OCI-LY3 (cell line): Measurements from ENCODE around the gene PLCB1.

Experiments used
- H2AFZ ChIP-seq: fragments of 200-600, 300-600 bp; shearing (Covaris generic); 2 replicates; pipeline ENCODE4 v1.6.0; 2014; ENCODE audit warnings: antibody characterized with exemption, low read depth, low read length
- H3K27ac ChIP-seq: fragments of 200-600, 300-600 bp; sonication (generic); 2 replicates; pipeline ENCODE4 v1.5.1; 2014; ENCODE audit warnings: mild to moderate bottlenecking, low read length, moderate library complexity, mixed read lengths
- H3K27me3 ChIP-seq: fragments of 200-600, 300-600 bp; sonication (generic); 2 replicates; pipeline ENCODE4 v1.6.1; 2014; ENCODE audit warnings: low read depth, low read length, mixed read lengths
- H3K36me3 ChIP-seq: fragments of 200-600, 300-600 bp; sonication (generic); replicated peaks from 2 replicates; pipeline ENCODE3; 2014; ENCODE audit warnings: low read depth, low read length, mixed read lengths
- H3K4me1 ChIP-seq: fragments of 300-600, 200-600 bp; sonication (generic); 2 replicates; pipeline ENCODE4 v1.6.1; 2014; ENCODE audit warnings: low read length, mixed read lengths
- H3K4me2 ChIP-seq: fragments of 200-600, 300-600 bp; sonication (generic); 2 replicates; pipeline ENCODE4 v1.6.1; 2014; ENCODE audit warnings: low read length, mixed read lengths
- H3K4me3 ChIP-seq: fragments of 300-600, 200-600 bp; sonication (generic); 2 replicates; pipeline ENCODE4 v1.5.1; 2014; ENCODE audit warnings: antibody characterized with exemption, mild to moderate bottlenecking, low read length, moderate library complexity
- H3K79me2 ChIP-seq: fragments of 300-600, 200-600 bp; shearing (Covaris generic); 2 replicates; pipeline ENCODE4 v1.6.1; 2014; ENCODE audit warnings: mild to moderate bottlenecking, low read length, mixed read lengths
- H3K9ac ChIP-seq: fragments of 300-600, 200-600 bp; shearing (Covaris generic); 2 replicates; pipeline ENCODE4 v1.6.0; 2014; ENCODE audit warnings: mild to moderate bottlenecking, low read length, moderate library complexity
- H3K9me3 ChIP-seq: fragments of 200-600, 300-600 bp; shearing (Covaris generic); 2 replicates; pipeline ENCODE4 v1.6.1; 2014; ENCODE audit warnings: low read length, mixed read lengths; ENCODE audit not compliant: insufficient read depth
- H4K20me1 ChIP-seq: fragments of 200-600, 300-600 bp; sonication (generic); 2 replicates; pipeline ENCODE4 v1.6.1; 2016; ENCODE audit warnings: low read length, mixed read lengths; ENCODE audit not compliant: insufficient read depth
- EZH2phosphoT487 ChIP-seq: fragments of 200-600 bp; shearing (Covaris generic); IDR thresholded peaks from 2 replicates; pipeline ENCODE4 v1.6.1; 2018; ENCODE audit warnings: antibody characterized with exemption, mixed run types, low read depth
- TF ChIP-seq, protein P1 (sequence below): fragments of 200-600, 300-600 bp; sonication (generic); IDR thresholded peaks from 2 replicates; pipeline ENCODE4 v1.5.1; 2014; ENCODE audit warnings: antibody characterized with exemption, low read length, low read depth

The PLCB1 gene

DNA sequence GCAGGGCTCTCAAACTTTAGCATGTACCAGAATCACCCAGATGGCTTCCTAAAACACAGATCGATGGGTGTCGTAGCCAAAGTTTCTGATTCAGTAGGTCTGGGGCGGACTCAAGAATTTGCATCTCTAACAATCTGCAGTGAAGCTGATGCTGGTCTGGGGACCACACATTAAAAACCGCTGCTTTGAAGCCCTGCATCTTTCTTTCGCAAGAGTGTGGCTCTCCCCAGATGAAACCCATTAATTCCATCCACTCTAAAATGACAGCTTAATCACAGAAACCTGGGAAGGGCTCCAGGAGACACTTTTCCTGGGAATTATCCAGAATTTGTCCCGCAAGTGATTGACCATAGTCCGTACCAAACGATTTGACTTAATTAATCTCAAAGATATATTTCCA, 617.0 kb downstream of the PLCB1 start:
- peaks cover 18% of the 10 kb centered on the region for H3K27me3 ChIP-seq
- no peaks in the 10 kb centered on the region for H3K9me3 ChIP-seq
- no peak overlapping the region for H3K9ac ChIP-seq
- no peak overlapping the region for H2AFZ ChIP-seq
- H3K4me2 ChIP-seq, result no peak overlapping the region
- H3K4me1 ChIP-seq, result no peaks in the 10 kb centered on the region
- H3K36me3 ChIP-seq, result no peaks in the 10 kb centered on the region
- no peak overlapping the region for H3K27ac ChIP-seq
- no peak overlapping the region for H3K4me3 ChIP-seq
- H4K20me1 ChIP-seq, result no peaks in the 10 kb centered on the region
- TF ChIP-seq, protein P1, sequence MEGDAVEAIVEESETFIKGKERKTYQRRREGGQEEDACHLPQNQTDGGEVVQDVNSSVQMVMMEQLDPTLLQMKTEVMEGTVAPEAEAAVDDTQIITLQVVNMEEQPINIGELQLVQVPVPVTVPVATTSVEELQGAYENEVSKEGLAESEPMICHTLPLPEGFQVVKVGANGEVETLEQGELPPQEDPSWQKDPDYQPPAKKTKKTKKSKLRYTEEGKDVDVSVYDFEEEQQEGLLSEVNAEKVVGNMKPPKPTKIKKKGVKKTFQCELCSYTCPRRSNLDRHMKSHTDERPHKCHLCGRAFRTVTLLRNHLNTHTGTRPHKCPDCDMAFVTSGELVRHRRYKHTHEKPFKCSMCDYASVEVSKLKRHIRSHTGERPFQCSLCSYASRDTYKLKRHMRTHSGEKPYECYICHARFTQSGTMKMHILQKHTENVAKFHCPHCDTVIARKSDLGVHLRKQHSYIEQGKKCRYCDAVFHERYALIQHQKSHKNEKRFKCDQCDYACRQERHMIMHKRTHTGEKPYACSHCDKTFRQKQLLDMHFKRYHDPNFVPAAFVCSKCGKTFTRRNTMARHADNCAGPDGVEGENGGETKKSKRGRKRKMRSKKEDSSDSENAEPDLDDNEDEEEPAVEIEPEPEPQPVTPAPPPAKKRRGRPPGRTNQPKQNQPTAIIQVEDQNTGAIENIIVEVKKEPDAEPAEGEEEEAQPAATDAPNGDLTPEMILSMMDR, result no peak
- no peak for TF ChIP-seq EZH2phosphoT487
- H3K79me2 ChIP-seq, result no peaks in the 10 kb centered on the region

DNA sequence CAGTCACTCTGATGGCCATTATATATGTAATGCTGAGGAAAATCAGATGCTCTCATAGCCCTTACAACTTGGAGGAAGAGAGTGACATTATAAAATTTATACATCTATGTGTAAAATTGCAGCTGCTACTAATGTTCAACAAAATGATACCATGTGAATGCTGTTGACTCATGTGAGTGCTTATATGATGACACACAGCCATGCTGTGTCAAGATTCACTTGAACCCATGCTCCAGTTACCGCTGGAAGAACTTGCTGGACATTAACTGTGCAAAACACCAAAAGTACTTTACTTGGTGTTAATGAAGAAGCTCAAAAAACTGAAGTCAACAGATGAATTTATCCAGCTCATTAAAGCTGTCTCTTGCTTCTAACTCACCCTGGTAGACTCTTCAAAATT, 617.9 kb downstream of the PLCB1 start:
- no peak overlapping the region for H3K9ac ChIP-seq
- H2AFZ ChIP-seq, result no peak overlapping the region
- no peak overlapping the region for H3K4me2 ChIP-seq
- H3K27ac ChIP-seq, result no peak overlapping the region
- TF ChIP-seq EZH2phosphoT487, result no peak
- TF ChIP-seq, protein P1, result no peak
- H3K36me3 ChIP-seq, result no peaks in the 10 kb centered on the region
- peaks cover 26% of the 10 kb centered on the region for H3K27me3 ChIP-seq
- H3K4me1 ChIP-seq, result no peaks in the 10 kb centered on the region
- no peaks in the 10 kb centered on the region for H4K20me1 ChIP-seq
- H3K4me3 ChIP-seq, result no peak overlapping the region
- no peaks in the 10 kb centered on the region for H3K79me2 ChIP-seq
- no peaks in the 10 kb centered on the region for H3K9me3 ChIP-seq

DNA sequence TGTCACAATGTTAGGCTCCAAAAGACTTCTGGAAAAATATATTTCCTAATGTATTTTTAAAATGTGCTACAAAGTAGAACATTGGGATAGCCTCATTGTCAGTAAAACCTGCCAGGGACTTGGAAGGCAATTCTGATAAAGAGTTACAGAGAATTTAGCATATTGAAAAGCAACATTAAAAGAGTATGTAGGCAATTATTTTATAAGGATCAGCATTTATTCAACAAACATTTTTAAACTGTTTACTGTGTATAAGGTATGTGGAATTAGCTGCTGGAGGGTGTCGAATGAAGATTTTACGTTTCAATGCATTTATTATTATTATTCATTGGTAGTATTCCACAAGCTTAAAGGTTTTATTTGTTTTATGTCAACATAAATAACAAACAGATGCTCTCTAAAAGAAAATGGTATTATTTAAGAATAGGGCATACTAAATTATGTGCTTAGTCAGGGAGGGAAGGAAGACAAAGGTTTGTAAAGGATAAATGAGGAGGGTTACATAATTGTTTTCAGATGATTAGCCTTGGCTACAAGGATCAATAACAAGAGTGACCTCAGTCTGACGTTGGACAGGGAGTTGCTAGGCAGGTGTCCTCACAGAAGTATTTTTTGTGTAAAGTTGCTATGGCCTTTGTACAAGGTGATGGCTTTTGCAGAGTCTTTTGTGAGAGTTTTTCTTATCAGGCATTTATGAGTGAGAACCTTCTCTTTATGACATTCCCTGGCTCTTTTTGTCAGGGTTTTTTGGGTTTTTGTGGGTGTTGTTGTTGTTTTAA, 623.5 kb downstream of the PLCB1 start:
- H3K36me3 ChIP-seq, result no peaks in the 10 kb centered on the region
- H4K20me1 ChIP-seq, result no peaks in the 10 kb centered on the region
- H3K27me3 ChIP-seq, result peaks cover 26% of the 10 kb centered on the region
- TF ChIP-seq, protein P1, result no peak
- TF ChIP-seq EZH2phosphoT487, result no peak
- H3K79me2 ChIP-seq, result no peaks in the 10 kb centered on the region
- no peak overlapping the region for H3K4me3 ChIP-seq
- no peak overlapping the region for H3K9ac ChIP-seq
- no peaks in the 10 kb centered on the region for H3K9me3 ChIP-seq
- no peak overlapping the region for H3K4me2 ChIP-seq
- no peak overlapping the region for H3K27ac ChIP-seq
- no peak overlapping the region for H2AFZ ChIP-seq
- no peaks in the 10 kb centered on the region for H3K4me1 ChIP-seq

DNA sequence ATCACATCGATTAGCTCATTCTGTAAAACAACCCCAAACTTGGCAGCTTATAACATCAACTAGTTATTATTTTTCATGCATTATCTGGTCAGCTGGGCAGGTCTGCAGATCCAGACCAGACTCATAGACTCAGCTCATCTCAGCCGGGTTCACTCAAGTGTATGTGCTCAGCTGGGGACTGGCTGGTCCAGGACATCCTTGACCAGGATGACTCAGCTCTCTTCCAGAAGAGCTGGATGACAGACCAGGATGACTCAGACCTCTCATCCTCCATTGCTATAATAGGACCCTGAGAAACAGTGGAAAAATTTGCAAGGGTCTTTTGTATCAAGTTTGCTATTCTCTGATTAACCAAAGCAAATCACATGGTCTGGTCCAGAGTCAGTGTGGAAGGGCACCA, 624.3 kb downstream of the PLCB1 start:
- no peaks in the 10 kb centered on the region for H3K4me1 ChIP-seq
- no peaks in the 10 kb centered on the region for H3K79me2 ChIP-seq
- peaks cover 28% of the 10 kb centered on the region for H3K27me3 ChIP-seq
- TF ChIP-seq EZH2phosphoT487, result no peak
- TF ChIP-seq, protein P1, result no peak
- no peaks in the 10 kb centered on the region for H3K9me3 ChIP-seq
- H3K4me3 ChIP-seq, result no peak overlapping the region
- no peak overlapping the region for H2AFZ ChIP-seq
- no peak overlapping the region for H3K27ac ChIP-seq
- H4K20me1 ChIP-seq, result no peaks in the 10 kb centered on the region
- H3K4me2 ChIP-seq, result no peak overlapping the region
- no peak overlapping the region for H3K9ac ChIP-seq
- H3K36me3 ChIP-seq, result no peaks in the 10 kb centered on the region
